KMS-11 (cell line): ENCODE data around the gene NOL4L.

Source experiments
- H2AFZ ChIP-seq: fragments of 200-600 bp; sonication (generic); 2 replicates; pipeline ENCODE4 v1.6.1; 2016; ENCODE audit warnings: antibody characterized with exemption, mixed run types, low read depth
- H3K27ac ChIP-seq: fragments of 200-600 bp; sonication (generic); 2 replicates; pipeline ENCODE4 v1.6.1; 2016; ENCODE audit warnings: mild to moderate bottlenecking, mixed run types
- H3K27me3 ChIP-seq: fragments of 200-600 bp; sonication (generic); 2 replicates; pipeline ENCODE4 v1.6.1; 2017; ENCODE audit warnings: mild to moderate bottlenecking, low read depth, mixed run types, moderate library complexity; ENCODE audit not compliant: insufficient read depth
- H3K36me3 ChIP-seq: fragments of 200-600 bp; sonication (generic); 2 replicates; pipeline ENCODE4 v1.6.1; 2017; ENCODE audit warnings: mild to moderate bottlenecking, mixed run types; ENCODE audit not compliant: insufficient read depth
- H3K4me1 ChIP-seq: fragments of 200-600 bp; sonication (generic); 2 replicates; pipeline ENCODE4 v1.6.1; 2016; ENCODE audit warnings: mild to moderate bottlenecking, low read depth, mixed run types; ENCODE audit not compliant: poor library complexity, severe bottlenecking
- H3K4me2 ChIP-seq: fragments of 200-600 bp; sonication (generic); 2 replicates; pipeline ENCODE4 v1.7.0; 2016; ENCODE audit warnings: mild to moderate bottlenecking, mixed run types
- H3K4me3 ChIP-seq: fragments of 200-600 bp; sonication (generic); IDR thresholded peaks from 2 replicates; pipeline ENCODE4 v1.6.1; 2017; ENCODE audit warnings: low read depth, low read length, mixed read lengths; ENCODE audit not compliant: insufficient read depth
- H3K79me2 ChIP-seq: fragments of 200-600 bp; sonication (generic); 2 replicates; pipeline ENCODE4 v1.6.1; 2016; ENCODE audit warnings: low read depth, mixed run types; ENCODE audit not compliant: insufficient read depth
- H3K9ac ChIP-seq: fragments of 200-600 bp; sonication (generic); 2 replicates; pipeline ENCODE4 v1.6.1; 2016; ENCODE audit warnings: mild to moderate bottlenecking, mixed run types
- H4K20me1 ChIP-seq: fragments of 200-600 bp; sonication (generic); 2 replicates; pipeline ENCODE4 v1.6.1; 2016; ENCODE audit warnings: mild to moderate bottlenecking, mixed run types; ENCODE audit not compliant: insufficient read depth
- CTCF ChIP-seq: fragments of 200-600 bp; sonication (generic); conservative IDR thresholded peaks from 2 replicates; pipeline ENCODE4 v1.6.1; 2017; ENCODE audit warnings: low read depth, mild to moderate bottlenecking, antibody characterized with exemption, low read length, moderate library complexity, mixed read lengths

NOL4L gene

GRCh38 chr20:32606790-32607189 lies 21.7 kb upstream of the NOL4L start:
- no peaks in the 10 kb centered on the region for H4K20me1 ChIP-seq
- TF ChIP-seq CTCF: no peak
- H3K36me3 ChIP-seq: no peaks in the 10 kb centered on the region
- no peaks in the 10 kb centered on the region for H3K79me2 ChIP-seq
- no peak overlapping the region for H3K4me3 ChIP-seq
- no peak overlapping the region for H3K4me2 ChIP-seq
- no peak overlapping the region for H3K27ac ChIP-seq
- H3K27me3 ChIP-seq: peaks cover 5% of the 10 kb centered on the region; the same call in 1 of the 2 replicates
- no peak overlapping the region for H2AFZ ChIP-seq
- H3K4me1 ChIP-seq: no peaks in the 10 kb centered on the region
- no peak overlapping the region for H3K9ac ChIP-seq

GRCh38 chr20:32606107-32606506 lies 21.0 kb upstream of the NOL4L start:
- no peaks in the 10 kb centered on the region for H3K79me2 ChIP-seq
- H2AFZ ChIP-seq: no peak overlapping the region
- TF ChIP-seq CTCF: no peak
- no peaks in the 10 kb centered on the region for H3K36me3 ChIP-seq
- H3K4me2 ChIP-seq: no peak overlapping the region
- no peak overlapping the region for H3K4me3 ChIP-seq
- H3K27me3 ChIP-seq: peaks cover 5% of the 10 kb centered on the region; the same call in 1 of the 2 replicates
- H4K20me1 ChIP-seq: no peaks in the 10 kb centered on the region
- H3K27ac ChIP-seq: no peak overlapping the region
- no peaks in the 10 kb centered on the region for H3K4me1 ChIP-seq
- H3K9ac ChIP-seq: no peak overlapping the region

GRCh38 chr20:32605167-32605656 lies 20.1 kb upstream of the NOL4L start:
- no peak overlapping the region for H3K4me2 ChIP-seq
- TF ChIP-seq CTCF: no peak
- H2AFZ ChIP-seq: no peak overlapping the region
- H3K79me2 ChIP-seq: no peaks in the 10 kb centered on the region
- H3K4me3 ChIP-seq: no peak overlapping the region
- no peaks in the 10 kb centered on the region for H3K4me1 ChIP-seq
- H3K27ac ChIP-seq: no peak overlapping the region
- H3K27me3 ChIP-seq: peaks cover 5% of the 10 kb centered on the region; the same call in 1 of the 2 replicates
- no peaks in the 10 kb centered on the region for H4K20me1 ChIP-seq
- no peak overlapping the region for H3K9ac ChIP-seq
- no peaks in the 10 kb centered on the region for H3K36me3 ChIP-seq

GRCh38 chr20:32603046-32603726 lies 18.1 kb upstream of the NOL4L start:
- Histone ChIP-seq H3K4me2 (no peak overlapping the region), H3K79me2 (no peaks in the 10 kb centered on the region), H3K36me3 (no peaks in the 10 kb centered on the region), H4K20me1 (no peaks in the 10 kb centered on the region), H2AFZ (no peak overlapping the region), H3K27me3 (peaks cover 5% of the 10 kb centered on the region; the same call in 1 of the 2 replicates), H3K27ac (no peak overlapping the region), H3K4me1 (no peaks in the 10 kb centered on the region), H3K9ac (no peak overlapping the region), H3K4me3 (no peak overlapping the region)
- TF ChIP-seq CTCF: no peak
